HepG2 (cell line): Measurements from ENCODE around the gene CRYGS. TPM values are rescaled to one million over a fixed set of nuclear protein-coding genes. Genes with fewer than 3 reads are reported as not detected.

Experiments
- BORCS8-MEF2B ChIP-seq: sonication (generic); formaldehyde crosslinking; IDR thresholded peaks from 2 replicates; pipeline ENCODE4 v1.8.0; 2022; ENCODE audit warnings: mild to moderate bottlenecking, missing genetic modification reagents
- HMG20B ChIP-seq: conservative IDR thresholded peaks from 2 replicates; pipeline ENCODE4 v1.6.1; 2016; ENCODE audit warnings: missing genetic modification reagents, missing compliant biosample characterization
- KDM4B ChIP-seq: sonication (generic); formaldehyde crosslinking; IDR thresholded peaks from 2 replicates; pipeline ENCODE4 v1.4.0; 2020; ENCODE audit warnings: missing genetic modification reagents
- KLF12 ChIP-seq: sonication (generic); formaldehyde crosslinking; IDR thresholded peaks from 2 replicates; pipeline ENCODE4 v1.4.0; 2020; ENCODE audit warnings: missing genetic modification reagents, borderline replicate concordance
- PPARG ChIP-seq: conservative IDR thresholded peaks from 2 replicates; pipeline ENCODE4 v1.6.1; 2016; ENCODE audit warnings: missing biosample characterization, missing genetic modification reagents
- SPEN ChIP-seq: sonication (generic); formaldehyde crosslinking; IDR thresholded peaks from 2 replicates; pipeline ENCODE4 v1.5.1; 2020; ENCODE audit warnings: low read depth, mild to moderate bottlenecking, missing genetic modification reagents
- ZEB1 ChIP-seq: IDR thresholded peaks from 2 replicates; pipeline ENCODE4 v1.6.1; 2012; ENCODE audit warnings: mild to moderate bottlenecking, low read depth, inconsistent platforms; ENCODE audit not compliant: insufficient replicate concordance
- ZNF230 ChIP-seq: sonication (generic); formaldehyde crosslinking; IDR thresholded peaks from 2 replicates; pipeline ENCODE4 v1.4.0; 2020; ENCODE audit warnings: mild to moderate bottlenecking, missing genetic modification reagents
- ZNF33B ChIP-seq: sonication (generic); formaldehyde crosslinking; IDR thresholded peaks from 2 replicates; pipeline ENCODE4 v1.5.1; 2020; ENCODE audit warnings: mild to moderate bottlenecking, missing genetic modification reagents
- ZNF354B ChIP-seq: sonication (generic); formaldehyde crosslinking; IDR thresholded peaks from 2 replicates; pipeline ENCODE4 v1.8.0; 2022; ENCODE audit warnings: mild to moderate bottlenecking, missing genetic modification reagents
- ZNF556 ChIP-seq: sonication (generic); formaldehyde crosslinking; IDR thresholded peaks from 2 replicates; pipeline ENCODE4 v1.4.0; 2020; ENCODE audit warnings: mild to moderate bottlenecking, missing genetic modification reagents, borderline replicate concordance
- polyA plus RNA-seq, 8 experiments: library from polyadenylated mRNA; depleted of rRNA in 3 of 8; stranded (reverse) in 7 of 8; unstranded in 1 of 8; fragments of >200 nt; fragmentation: Illumina TruSeq in 4 of 8; extraction: Trizol in 4 of 8; gene quantifications; 2 replicates each; pipeline versions ENCODE4 v1.2.1 to v1.2.3, GENCODE V29; 2011 to 2016; ENCODE audit warnings: low read depth in 4 of 8, missing spikeins in 1 of 8, mixed read lengths in 1 of 8; ENCODE audit not compliant: insufficient read depth in 1 of 8
- total RNA-seq, 5 experiments: library from RNA; depleted of rRNA; stranded (reverse); fragments of >200 nt; fragmentation: Illumina TruSeq; extraction: Trizol; gene quantifications; 2 replicates each; pipeline ENCODE4 v1.2.3, GENCODE V29; 2016; ENCODE audit warnings: low read depth in 1 of 5
- TF ChIP-seq, protein P1 (sequence below): sonication (generic); formaldehyde crosslinking; IDR thresholded peaks from 2 replicates; pipeline ENCODE4 v1.5.0; 2020; ENCODE audit warnings: mild to moderate bottlenecking, missing genetic modification reagents
- TF ChIP-seq, protein P2 (sequence below): sonication (generic); formaldehyde crosslinking; IDR thresholded peaks from 2 replicates; pipeline ENCODE4 v1.4.0; 2020; ENCODE audit warnings: missing genetic modification reagents
- TF ChIP-seq, protein P3 (sequence below): sonication (generic); formaldehyde crosslinking; IDR thresholded peaks from 2 replicates; pipeline ENCODE4 v1.4.0; 2020; ENCODE audit warnings: missing genetic modification reagents, borderline replicate concordance
- TF ChIP-seq, protein P4 (sequence below): sonication (generic); formaldehyde crosslinking; conservative IDR thresholded peaks from 2 replicates; pipeline ENCODE4 v1.4.0; 2020; ENCODE audit warnings: missing genetic modification reagents
- TF ChIP-seq, protein P5 (sequence below): sonication (generic); formaldehyde crosslinking; IDR thresholded peaks from 2 replicates; pipeline ENCODE4 v1.4.0; 2020; ENCODE audit warnings: missing genetic modification reagents
- TF ChIP-seq, protein P6 (sequence below): sonication (generic); formaldehyde crosslinking; IDR thresholded peaks from 2 replicates; pipeline ENCODE4 v1.5.0; 2020; ENCODE audit warnings: missing genetic modification reagents, mild to moderate bottlenecking, borderline replicate concordance

The CRYGS gene
- total and polyA plus RNA-seq, 2 of the 13 experiments (the other 11 are each of a cell fraction or from before 2014, with no cell fraction given), result 2.1 to 6.7 TPM

DNA sequence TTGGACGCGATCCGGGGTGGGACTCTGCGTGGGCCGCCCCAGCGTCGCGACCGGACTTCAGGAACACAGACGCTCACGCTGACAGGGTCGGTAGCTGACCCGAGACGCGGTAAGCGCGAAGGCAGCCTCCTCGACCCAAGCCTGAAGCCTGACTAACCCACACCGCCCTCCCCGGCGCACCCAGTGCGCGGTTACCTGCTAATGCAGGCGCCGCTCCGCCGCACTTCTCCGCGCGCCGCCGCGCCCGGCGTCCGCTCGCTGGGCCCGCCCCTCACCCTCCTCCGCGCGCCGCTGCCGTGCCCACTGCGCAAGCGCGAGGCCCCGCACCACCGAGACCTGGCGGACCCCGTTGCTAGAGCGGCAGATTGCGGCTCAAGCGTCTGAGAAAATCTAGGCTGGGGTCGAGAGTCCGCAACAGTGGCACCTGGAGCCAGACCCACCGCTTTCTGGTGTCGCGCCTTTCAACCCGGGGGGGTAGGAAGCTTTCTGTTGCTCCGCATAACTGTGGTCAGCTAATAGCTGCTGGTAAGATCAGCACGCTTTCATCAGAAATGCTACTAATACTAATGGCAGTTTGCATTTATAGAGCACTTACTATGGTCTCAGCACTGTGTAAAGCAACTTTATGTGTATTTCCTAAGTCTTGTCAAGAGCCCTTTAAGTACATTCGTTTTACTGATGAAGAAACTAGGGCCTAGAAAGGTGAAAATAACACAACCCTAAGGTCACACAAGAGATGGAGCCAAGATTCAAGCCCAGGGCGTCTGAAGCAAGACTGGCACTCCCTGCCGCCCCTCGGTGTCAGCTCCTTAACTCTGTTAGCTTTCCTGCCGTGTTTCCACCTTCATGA lies 23.1 kb upstream of the CRYGS start, which contains the start of gene TBCCD1 (continued):
- TF ChIP-seq, protein P1, sequence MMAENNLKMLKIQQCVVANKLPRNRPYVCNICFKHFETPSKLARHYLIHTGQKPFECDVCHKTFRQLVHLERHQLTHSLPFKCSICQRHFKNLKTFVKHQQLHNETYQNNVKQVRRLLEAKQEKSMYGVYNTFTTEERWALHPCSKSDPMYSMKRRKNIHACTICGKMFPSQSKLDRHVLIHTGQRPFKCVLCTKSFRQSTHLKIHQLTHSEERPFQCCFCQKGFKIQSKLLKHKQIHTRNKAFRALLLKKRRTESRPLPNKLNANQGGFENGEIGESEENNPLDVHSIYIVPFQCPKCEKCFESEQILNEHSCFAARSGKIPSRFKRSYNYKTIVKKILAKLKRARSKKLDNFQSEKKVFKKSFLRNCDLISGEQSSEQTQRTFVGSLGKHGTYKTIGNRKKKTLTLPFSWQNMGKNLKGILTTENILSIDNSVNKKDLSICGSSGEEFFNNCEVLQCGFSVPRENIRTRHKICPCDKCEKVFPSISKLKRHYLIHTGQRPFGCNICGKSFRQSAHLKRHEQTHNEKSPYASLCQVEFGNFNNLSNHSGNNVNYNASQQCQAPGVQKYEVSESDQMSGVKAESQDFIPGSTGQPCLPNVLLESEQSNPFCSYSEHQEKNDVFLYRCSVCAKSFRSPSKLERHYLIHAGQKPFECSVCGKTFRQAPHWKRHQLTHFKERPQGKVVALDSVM (CRISPR knock-in tag), result peak; percentile 50; the same call in 1 of the 2 replicates
- TF ChIP-seq KDM4B (CRISPR knock-in tag) (no peak), KLF12 (CRISPR knock-in tag) (peak; percentile 67), ZEB1 (peak; percentile 41), ZNF556 (CRISPR knock-in tag) (peak; percentile 96), SPEN (CRISPR knock-in tag) (peak; percentile 98), ZNF354B (CRISPR knock-in tag) (peak; percentile 83; the same call in 1 of the 2 replicates), HMG20B (CRISPR knock-in tag) (no peak), ZNF33B (CRISPR knock-in tag) (no peak), PPARG (peak; percentile 43; the same call in 1 of the 2 replicates), ZNF230 (CRISPR knock-in tag) (peak; percentile 66; the same call in 1 of the 2 replicates), BORCS8-MEF2B (peak; percentile 80; the same call in 1 of the 2 replicates)
- TF ChIP-seq, protein P2, sequence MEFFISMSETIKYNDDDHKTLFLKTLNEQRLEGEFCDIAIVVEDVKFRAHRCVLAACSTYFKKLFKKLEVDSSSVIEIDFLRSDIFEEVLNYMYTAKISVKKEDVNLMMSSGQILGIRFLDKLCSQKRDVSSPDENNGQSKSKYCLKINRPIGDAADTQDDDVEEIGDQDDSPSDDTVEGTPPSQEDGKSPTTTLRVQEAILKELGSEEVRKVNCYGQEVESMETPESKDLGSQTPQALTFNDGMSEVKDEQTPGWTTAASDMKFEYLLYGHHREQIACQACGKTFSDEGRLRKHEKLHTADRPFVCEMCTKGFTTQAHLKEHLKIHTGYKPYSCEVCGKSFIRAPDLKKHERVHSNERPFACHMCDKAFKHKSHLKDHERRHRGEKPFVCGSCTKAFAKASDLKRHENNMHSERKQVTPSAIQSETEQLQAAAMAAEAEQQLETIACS, result peak; percentile 82
- TF ChIP-seq, protein P3, sequence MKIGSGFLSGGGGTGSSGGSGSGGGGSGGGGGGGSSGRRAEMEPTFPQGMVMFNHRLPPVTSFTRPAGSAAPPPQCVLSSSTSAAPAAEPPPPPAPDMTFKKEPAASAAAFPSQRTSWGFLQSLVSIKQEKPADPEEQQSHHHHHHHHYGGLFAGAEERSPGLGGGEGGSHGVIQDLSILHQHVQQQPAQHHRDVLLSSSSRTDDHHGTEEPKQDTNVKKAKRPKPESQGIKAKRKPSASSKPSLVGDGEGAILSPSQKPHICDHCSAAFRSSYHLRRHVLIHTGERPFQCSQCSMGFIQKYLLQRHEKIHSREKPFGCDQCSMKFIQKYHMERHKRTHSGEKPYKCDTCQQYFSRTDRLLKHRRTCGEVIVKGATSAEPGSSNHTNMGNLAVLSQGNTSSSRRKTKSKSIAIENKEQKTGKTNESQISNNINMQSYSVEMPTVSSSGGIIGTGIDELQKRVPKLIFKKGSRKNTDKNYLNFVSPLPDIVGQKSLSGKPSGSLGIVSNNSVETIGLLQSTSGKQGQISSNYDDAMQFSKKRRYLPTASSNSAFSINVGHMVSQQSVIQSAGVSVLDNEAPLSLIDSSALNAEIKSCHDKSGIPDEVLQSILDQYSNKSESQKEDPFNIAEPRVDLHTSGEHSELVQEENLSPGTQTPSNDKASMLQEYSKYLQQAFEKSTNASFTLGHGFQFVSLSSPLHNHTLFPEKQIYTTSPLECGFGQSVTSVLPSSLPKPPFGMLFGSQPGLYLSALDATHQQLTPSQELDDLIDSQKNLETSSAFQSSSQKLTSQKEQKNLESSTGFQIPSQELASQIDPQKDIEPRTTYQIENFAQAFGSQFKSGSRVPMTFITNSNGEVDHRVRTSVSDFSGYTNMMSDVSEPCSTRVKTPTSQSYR, result 0 out of 2 replicates have a peak, but pooled peaks have one; percentile 35
- TF ChIP-seq, protein P4, sequence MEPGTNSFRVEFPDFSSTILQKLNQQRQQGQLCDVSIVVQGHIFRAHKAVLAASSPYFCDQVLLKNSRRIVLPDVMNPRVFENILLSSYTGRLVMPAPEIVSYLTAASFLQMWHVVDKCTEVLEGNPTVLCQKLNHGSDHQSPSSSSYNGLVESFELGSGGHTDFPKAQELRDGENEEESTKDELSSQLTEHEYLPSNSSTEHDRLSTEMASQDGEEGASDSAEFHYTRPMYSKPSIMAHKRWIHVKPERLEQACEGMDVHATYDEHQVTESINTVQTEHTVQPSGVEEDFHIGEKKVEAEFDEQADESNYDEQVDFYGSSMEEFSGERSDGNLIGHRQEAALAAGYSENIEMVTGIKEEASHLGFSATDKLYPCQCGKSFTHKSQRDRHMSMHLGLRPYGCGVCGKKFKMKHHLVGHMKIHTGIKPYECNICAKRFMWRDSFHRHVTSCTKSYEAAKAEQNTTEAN, result 0 out of 2 replicates have a peak, but pooled peaks have one; percentile 46
- TF ChIP-seq, protein P5, sequence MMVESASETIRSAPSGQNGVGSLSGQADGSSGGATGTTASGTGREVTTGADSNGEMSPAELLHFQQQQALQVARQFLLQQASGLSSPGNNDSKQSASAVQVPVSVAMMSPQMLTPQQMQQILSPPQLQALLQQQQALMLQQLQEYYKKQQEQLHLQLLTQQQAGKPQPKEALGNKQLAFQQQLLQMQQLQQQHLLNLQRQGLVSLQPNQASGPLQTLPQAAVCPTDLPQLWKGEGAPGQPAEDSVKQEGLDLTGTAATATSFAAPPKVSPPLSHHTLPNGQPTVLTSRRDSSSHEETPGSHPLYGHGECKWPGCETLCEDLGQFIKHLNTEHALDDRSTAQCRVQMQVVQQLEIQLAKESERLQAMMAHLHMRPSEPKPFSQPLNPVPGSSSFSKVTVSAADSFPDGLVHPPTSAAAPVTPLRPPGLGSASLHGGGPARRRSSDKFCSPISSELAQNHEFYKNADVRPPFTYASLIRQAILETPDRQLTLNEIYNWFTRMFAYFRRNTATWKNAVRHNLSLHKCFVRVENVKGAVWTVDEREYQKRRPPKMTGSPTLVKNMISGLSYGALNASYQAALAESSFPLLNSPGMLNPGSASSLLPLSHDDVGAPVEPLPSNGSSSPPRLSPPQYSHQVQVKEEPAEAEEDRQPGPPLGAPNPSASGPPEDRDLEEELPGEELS (CRISPR knock-in tag), result no peak
- TF ChIP-seq, protein P6, sequence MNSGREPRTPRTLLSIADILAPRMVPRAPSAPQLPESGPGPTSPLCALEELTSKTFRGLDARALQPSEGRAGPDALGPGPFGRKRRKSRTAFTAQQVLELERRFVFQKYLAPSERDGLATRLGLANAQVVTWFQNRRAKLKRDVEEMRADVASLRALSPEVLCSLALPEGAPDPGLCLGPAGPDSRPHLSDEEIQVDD (CRISPR knock-in tag), result 0 out of 2 replicates have a peak, but pooled peaks have one; percentile 19
